Ectodermal cell (in vitro differentiated cells): ENCODE results near the gene MDGA2.

Source experiments
- H3K27ac ChIP-seq: 2 replicates; pipeline ENCODE4 v1.7.0; 2013; ENCODE audit warnings: mild to moderate bottlenecking, low read depth, low read length; ENCODE audit not compliant: insufficient read depth, poor library complexity, severe bottlenecking
- H3K27me3 ChIP-seq: 2 replicates; pipeline ENCODE4 v1.7.0; 2013; ENCODE audit warnings: mild to moderate bottlenecking, low read length; ENCODE audit not compliant: insufficient read depth, control insufficient read depth, poor library complexity, severe bottlenecking
- H3K36me3 ChIP-seq: one replicate; pipeline ENCODE4 v1.7.0; 2013; ENCODE audit warnings: low read length; ENCODE audit not compliant: control insufficient read depth, insufficient read depth
- H3K4me1 ChIP-seq: one replicate; pipeline ENCODE4 v1.7.0; 2013; ENCODE audit warnings: low read length; ENCODE audit not compliant: control insufficient read depth, insufficient read depth
- H3K4me3 ChIP-seq: 2 replicates; pipeline ENCODE4 v1.7.0; 2013; ENCODE audit warnings: low read depth, low read length, control low read depth; ENCODE audit not compliant: insufficient read depth
- H3K9me3 ChIP-seq: 2 replicates; pipeline ENCODE4 v1.7.0; 2013; ENCODE audit warnings: mild to moderate bottlenecking, low read length, moderate library complexity; ENCODE audit not compliant: control insufficient read depth
- WGBS, 2 experiments: methylation state at CpG; one replicate each; pipeline ENCODE4 v1.1.7; 2013; ENCODE audit warnings: missing lambda C conversion rate in 2 of 2; 5-methylcytosine and 5-hydroxymethylcytosine counted together

MDGA2 gene

GRCh38 chr14:47390831-47391504, 284.4 kb downstream of the MDGA2 start:
- H3K4me1 ChIP-seq, result peaks cover 15% of the 10 kb centered on the region
- 94 to 98% methylated on average over 5 of the region's 5 CpGs for WGBS, 2 experiments

GRCh38 chr14:47389535-47389934, 285.9 kb downstream of the MDGA2 start:
- Histone ChIP-seq H3K4me1 (peaks cover 15% of the 10 kb centered on the region), H3K27ac (peak overlapping the region; percentile 45), H3K4me3 (no peak overlapping the region), H3K27me3 (no peaks in the 10 kb centered on the region), H3K36me3 (no peaks in the 10 kb centered on the region), H3K9me3 (no peaks in the 10 kb centered on the region)
- WGBS, 2 experiments, result 14 to 15% methylated on average over 1 of the region's 1 CpG

More at GRCh38 chr14:47390831-47391504, 284.4 kb downstream of the MDGA2 start:
- Histone ChIP-seq H3K27me3 (no peaks in the 10 kb centered on the region), H3K9me3 (no peaks in the 10 kb centered on the region), H3K27ac (no peak overlapping the region), H3K36me3 (no peaks in the 10 kb centered on the region), H3K4me3 (no peak overlapping the region)

GRCh38 chr14:47366006-47366405, 309.4 kb downstream of the MDGA2 start:
- WGBS, 2 experiments, result 51% methylated on average over 2 of the region's 2 CpGs; no CpG with 5 or more reads in 1 of the 2 experiments
- no peak overlapping the region for H3K4me3 ChIP-seq
- H3K27ac ChIP-seq, result peak overlapping the region; percentile 50
- no peaks in the 10 kb centered on the region for H3K27me3 ChIP-seq
- H3K36me3 ChIP-seq, result no peaks in the 10 kb centered on the region
- H3K9me3 ChIP-seq, result no peaks in the 10 kb centered on the region
- no peaks in the 10 kb centered on the region for H3K4me1 ChIP-seq

GRCh38 chr14:47365233-47365632, 310.2 kb downstream of the MDGA2 start:
- H3K27ac ChIP-seq, result peak overlapping the region; percentile 44
- H3K4me3 ChIP-seq, result no peak overlapping the region
- H3K9me3 ChIP-seq, result no peaks in the 10 kb centered on the region
- 66 to 69% methylated on average over 5 to 6 of the region's 6 CpGs for WGBS, 2 experiments
- no peaks in the 10 kb centered on the region for H3K27me3 ChIP-seq
- H3K4me1 ChIP-seq, result no peaks in the 10 kb centered on the region
- H3K36me3 ChIP-seq, result no peaks in the 10 kb centered on the region

- 97 to 98% methylated on average over 2 to 4 of the region's 4 CpGs for WGBS, 2 experiments
- no peaks in the 10 kb centered on the region for H3K4me1 ChIP-seq
Measured at GRCh38 chr14:47353186-47353585, 322.2 kb downstream of the MDGA2 start.

GRCh38 chr14:47346849-47347248, 328.6 kb downstream of the MDGA2 start:
- no peaks in the 10 kb centered on the region for H3K27me3 ChIP-seq
- 83 to 84% methylated on average over 5 of the region's 5 CpGs for WGBS, 2 experiments
- H3K4me3 ChIP-seq, result no peak overlapping the region
- no peaks in the 10 kb centered on the region for H3K9me3 ChIP-seq
- H3K27ac ChIP-seq, result no peak overlapping the region
- no peaks in the 10 kb centered on the region for H3K36me3 ChIP-seq
- no peaks in the 10 kb centered on the region for H3K4me1 ChIP-seq

More at GRCh38 chr14:47353186-47353585, 322.2 kb downstream of the MDGA2 start:
- Histone ChIP-seq H3K27me3 (no peaks in the 10 kb centered on the region), H3K27ac (no peak overlapping the region), H3K36me3 (no peaks in the 10 kb centered on the region), H3K9me3 (no peaks in the 10 kb centered on the region), H3K4me3 (no peak overlapping the region)

- H3K9me3 ChIP-seq, result no peaks in the 10 kb centered on the region
- WGBS, 2 experiments, result 90 to 100% methylated on average over 1 to 2 of the region's 2 CpGs
Measured at GRCh38 chr14:47345016-47345415, 330.4 kb downstream of the MDGA2 start.

GRCh38 chr14:47332939-47333338, 342.5 kb downstream of the MDGA2 start:
- Histone ChIP-seq H3K27ac (no peak overlapping the region), H3K9me3 (no peaks in the 10 kb centered on the region), H3K4me3 (no peak overlapping the region), H3K36me3 (no peaks in the 10 kb centered on the region), H3K4me1 (no peaks in the 10 kb centered on the region), H3K27me3 (no peaks in the 10 kb centered on the region)
- WGBS, 2 experiments, result 67 to 96% methylated on average over 2 to 3 of the region's 3 CpGs

More at GRCh38 chr14:47345016-47345415, 330.4 kb downstream of the MDGA2 start:
- Histone ChIP-seq H3K27me3 (no peaks in the 10 kb centered on the region), H3K36me3 (no peaks in the 10 kb centered on the region), H3K4me3 (no peak overlapping the region), H3K27ac (no peak overlapping the region), H3K4me1 (no peaks in the 10 kb centered on the region)

GRCh38 chr14:47332106-47332505, 343.3 kb downstream of the MDGA2 start:
- H3K4me1 ChIP-seq, result no peaks in the 10 kb centered on the region
- H3K4me3 ChIP-seq, result no peak overlapping the region
- no peaks in the 10 kb centered on the region for H3K27me3 ChIP-seq
- no peaks in the 10 kb centered on the region for H3K9me3 ChIP-seq
- no peak overlapping the region for H3K27ac ChIP-seq
- H3K36me3 ChIP-seq, result no peaks in the 10 kb centered on the region

GRCh38 chr14:47328376-47328775, 347.0 kb downstream of the MDGA2 start:
- WGBS, 2 experiments, result 86 to 91% methylated on average over 4 of the region's 4 CpGs
- Histone ChIP-seq H3K27me3 (no peaks in the 10 kb centered on the region), H3K4me3 (no peak overlapping the region), H3K4me1 (no peaks in the 10 kb centered on the region), H3K36me3 (no peaks in the 10 kb centered on the region), H3K9me3 (no peaks in the 10 kb centered on the region), H3K27ac (no peak overlapping the region)
